Measurements from ENCODE around the gene TMEM45B. TPM values are rescaled to one million over a fixed set of nuclear protein-coding genes. Genes with fewer than 3 reads are reported as not detected.
"Not testable (repeated sequence)": the region's sequence is repeated elsewhere in the genome, so short reads cannot be mapped to it uniquely, and the experiment has no call there.

Gene TMEM45B
- total RNA-seq, 1 experiment from 2014 or later, result not detected

- not testable (repeated sequence) for DNase-seq (ENCODE audit: low read depth)
These were observed 7.4 kb upstream of the TMEM45B start for GRCh38 chr11:129808241-129808640.

GRCh38 chr11:129813231-129813791, 2.3 kb upstream of the TMEM45B start:
- DNase-seq (ENCODE audit: low read depth), result no peak

GRCh38 chr11:129814244-129815014, 1.2 kb upstream of the TMEM45B start:
- no peak for DNase-seq (ENCODE audit: low read depth)

GRCh38 chr11:129817534-129818051, 1.9 kb downstream of the TMEM45B start:
- no peak for DNase-seq (ENCODE audit: low read depth)

GRCh38 chr11:129818236-129818635, 2.6 kb downstream of the TMEM45B start:
- not testable (repeated sequence) for DNase-seq (ENCODE audit: low read depth)

GRCh38 chr11:129819237-129819636, 3.6 kb downstream of the TMEM45B start:
- no peak for DNase-seq (ENCODE audit: low read depth)

GRCh38 chr11:129820228-129820627, 4.6 kb downstream of the TMEM45B start:
- DNase-seq (ENCODE audit: low read depth), result not testable (repeated sequence)

GRCh38 chr11:129823281-129823680, 7.6 kb downstream of the TMEM45B start:
- not testable (repeated sequence) for DNase-seq (ENCODE audit: low read depth)

GRCh38 chr11:129823799-129824198, 8.2 kb downstream of the TMEM45B start:
- not testable (repeated sequence) for DNase-seq (ENCODE audit: low read depth)

GRCh38 chr11:129825380-129825779, 9.7 kb downstream of the TMEM45B start:
- DNase-seq (ENCODE audit: low read depth), result peak; percentile 36

- no peak for DNase-seq (ENCODE audit: low read depth)
These were observed 12.7 kb downstream of the TMEM45B start for GRCh38 chr11:129828301-129828836.

- not testable (repeated sequence) for DNase-seq (ENCODE audit: low read depth)
These were observed 13.8 kb downstream of the TMEM45B start for GRCh38 chr11:129829497-129829896.

GRCh38 chr11:129831227-129831626, 15.6 kb downstream of the TMEM45B start:
- DNase-seq (ENCODE audit: low read depth), result peak; percentile 21

- not testable (repeated sequence) for DNase-seq (ENCODE audit: low read depth)
These were observed 17.6 kb downstream of the TMEM45B start for GRCh38 chr11:129833260-129833659.

- peak; percentile 13 for DNase-seq (ENCODE audit: low read depth)
These were observed 20.8 kb downstream of the TMEM45B start for GRCh38 chr11:129836423-129836891.

- DNase-seq (ENCODE audit: low read depth), result no peak
These were observed 21.3 kb downstream of the TMEM45B start for GRCh38 chr11:129836979-129837378.

GRCh38 chr11:129840236-129840635, 24.6 kb downstream of the TMEM45B start:
- no peak for DNase-seq (ENCODE audit: low read depth)

- DNase-seq (ENCODE audit: low read depth), result no peak
These were observed 26.5 kb downstream of the TMEM45B start for GRCh38 chr11:129842138-129842537.

- peak; percentile 96 for DNase-seq (ENCODE audit: low read depth)
These were observed 31.1 kb downstream of the TMEM45B start for GRCh38 chr11:129846508-129847335.

GRCh38 chr11:129847361-129847760, 31.7 kb downstream of the TMEM45B start:
- DNase-seq (ENCODE audit: low read depth), result not testable (repeated sequence)

- no peak for DNase-seq (ENCODE audit: low read depth)
These were observed 33.9 kb downstream of the TMEM45B start for GRCh38 chr11:129849447-129850130.
